GM21529 (cell line): ENCODE results near the gene PGLYRP2.

ENCODE experiments used
- ATAC-seq: cut with Tn5 transposase; IDR thresholded peaks from one replicate; pipeline ENCODE4 v1.9.1; 2021; ENCODE audit not compliant: unreplicated experiment

The PGLYRP2 gene

DNA sequence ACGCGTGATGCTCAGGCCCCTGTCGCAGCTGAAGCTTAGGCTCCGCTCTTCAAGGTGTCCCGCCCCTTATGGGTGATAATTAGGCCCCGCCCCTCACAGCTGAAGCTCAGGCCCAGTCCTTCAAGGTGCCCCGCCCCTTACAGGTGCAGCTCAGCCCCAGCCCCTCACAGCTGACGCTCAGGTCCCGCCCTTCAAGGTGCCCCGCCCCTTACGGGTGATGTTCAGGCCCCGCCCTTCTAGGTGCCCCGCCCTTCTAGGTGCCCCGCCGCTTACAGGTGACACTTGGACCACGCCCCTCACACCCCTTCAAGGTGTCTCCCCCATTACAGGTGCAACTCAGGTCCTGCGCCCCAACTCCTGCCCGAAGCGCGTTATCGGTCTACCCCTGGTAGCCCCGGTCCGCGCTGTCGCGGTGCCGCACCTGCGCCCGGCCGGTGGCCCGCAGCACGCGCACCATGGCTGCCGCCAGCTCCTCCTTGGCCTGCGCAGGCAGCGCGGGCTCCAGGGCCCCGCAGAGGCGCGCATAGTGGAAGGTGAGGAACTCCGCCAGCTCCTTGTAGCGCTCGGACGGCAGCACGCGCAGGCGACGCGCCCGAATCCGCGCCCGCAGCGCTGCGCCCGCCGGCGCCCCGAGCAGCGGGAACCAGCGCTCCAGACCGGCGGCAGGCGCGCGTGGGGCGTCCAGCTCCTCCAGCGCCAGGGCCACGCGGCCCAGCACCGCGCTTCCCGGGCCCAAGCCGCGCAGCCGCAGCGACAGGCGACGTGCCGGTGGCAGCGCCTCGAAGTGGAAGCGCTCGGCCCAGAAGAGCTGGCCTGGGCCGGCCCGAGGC is 22.2 kb downstream of the PGLYRP2 start:
- no peak for ATAC-seq

- no peak for ATAC-seq
These were observed 22.9 kb downstream of the PGLYRP2 start for GRCh38 chr19:15456441-15456840.

GRCh38 chr19:15455996-15456395 is 23.3 kb downstream of the PGLYRP2 start:
- ATAC-seq = no peak

DNA sequence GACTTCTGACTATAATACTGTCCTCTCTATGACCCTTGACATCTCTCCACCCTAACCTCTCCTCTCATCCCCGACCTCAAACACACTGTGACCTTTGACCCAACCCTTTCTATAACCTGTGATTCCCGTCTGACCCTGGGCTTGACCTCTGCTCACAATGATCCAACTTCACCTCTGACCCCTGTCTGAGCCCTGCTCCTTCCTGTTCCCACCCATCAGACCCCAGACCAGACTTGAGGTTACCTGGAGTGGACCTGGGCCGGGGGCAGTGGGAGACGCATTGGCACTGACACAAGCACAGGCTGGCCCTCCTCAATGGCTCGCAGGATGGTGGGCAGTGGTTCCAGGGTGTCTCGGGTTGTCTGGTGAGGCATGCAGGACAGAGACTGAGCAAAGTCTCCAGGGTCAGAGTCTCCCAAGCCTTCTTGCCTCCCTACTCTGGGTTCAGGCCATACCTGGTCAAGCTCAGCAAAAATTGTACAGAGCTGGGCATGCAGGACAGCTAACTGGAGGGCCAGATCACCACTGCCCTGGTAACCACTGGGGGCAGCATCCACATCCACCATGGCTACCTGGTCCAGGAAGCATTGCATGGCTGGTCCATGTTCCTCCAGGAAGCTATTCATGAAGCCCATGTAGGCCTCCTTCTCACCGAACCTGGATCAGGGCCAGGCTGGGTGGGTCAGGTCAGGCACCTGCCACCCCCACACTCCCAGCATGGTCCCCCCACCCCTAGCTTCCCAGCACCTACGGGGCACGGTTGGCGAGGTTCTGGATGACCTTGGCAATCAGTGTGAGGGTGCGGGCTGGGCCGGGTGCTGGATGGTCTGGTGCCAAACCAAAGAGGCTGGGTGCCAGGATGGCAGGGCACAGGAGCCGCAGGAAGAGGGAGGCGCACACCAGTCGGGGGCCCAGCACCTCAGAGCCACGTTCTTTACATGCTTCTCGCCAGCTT is 25.1 kb downstream of the PGLYRP2 start:
- ATAC-seq = no peak

- ATAC-seq = no peak
These were observed 26.2 kb downstream of the PGLYRP2 start for GRCh38 chr19:15453091-15453578.

- ATAC-seq = no peak
These were observed 26.9 kb downstream of the PGLYRP2 start for GRCh38 chr19:15452111-15453047.

DNA sequence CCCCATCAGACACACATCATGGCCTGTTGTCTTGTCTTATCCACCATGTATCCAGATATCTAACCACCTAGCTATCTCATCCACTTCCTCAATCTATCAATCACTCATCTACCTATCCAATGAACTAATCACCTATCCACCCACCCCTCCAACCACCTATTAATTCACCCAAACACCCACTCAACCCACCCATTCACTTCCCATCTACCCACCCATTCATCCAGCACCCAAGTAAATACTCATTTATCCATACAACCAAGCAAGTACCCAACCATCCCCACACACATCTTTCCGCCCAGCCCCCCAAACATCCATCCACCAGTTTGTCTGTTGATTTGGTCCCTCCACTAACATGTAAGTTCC is 28.8 kb downstream of the PGLYRP2 start:
- ATAC-seq = no peak

GRCh38 chr19:15449620-15450527 is 29.4 kb downstream of the PGLYRP2 start, which contains the start of gene WIZ:
Gene WIZ (minus strand): TSS chr19:15449956. CDS start chr19:15448307, 1,649 bp downstream.
- ATAC-seq = no peak

DNA sequence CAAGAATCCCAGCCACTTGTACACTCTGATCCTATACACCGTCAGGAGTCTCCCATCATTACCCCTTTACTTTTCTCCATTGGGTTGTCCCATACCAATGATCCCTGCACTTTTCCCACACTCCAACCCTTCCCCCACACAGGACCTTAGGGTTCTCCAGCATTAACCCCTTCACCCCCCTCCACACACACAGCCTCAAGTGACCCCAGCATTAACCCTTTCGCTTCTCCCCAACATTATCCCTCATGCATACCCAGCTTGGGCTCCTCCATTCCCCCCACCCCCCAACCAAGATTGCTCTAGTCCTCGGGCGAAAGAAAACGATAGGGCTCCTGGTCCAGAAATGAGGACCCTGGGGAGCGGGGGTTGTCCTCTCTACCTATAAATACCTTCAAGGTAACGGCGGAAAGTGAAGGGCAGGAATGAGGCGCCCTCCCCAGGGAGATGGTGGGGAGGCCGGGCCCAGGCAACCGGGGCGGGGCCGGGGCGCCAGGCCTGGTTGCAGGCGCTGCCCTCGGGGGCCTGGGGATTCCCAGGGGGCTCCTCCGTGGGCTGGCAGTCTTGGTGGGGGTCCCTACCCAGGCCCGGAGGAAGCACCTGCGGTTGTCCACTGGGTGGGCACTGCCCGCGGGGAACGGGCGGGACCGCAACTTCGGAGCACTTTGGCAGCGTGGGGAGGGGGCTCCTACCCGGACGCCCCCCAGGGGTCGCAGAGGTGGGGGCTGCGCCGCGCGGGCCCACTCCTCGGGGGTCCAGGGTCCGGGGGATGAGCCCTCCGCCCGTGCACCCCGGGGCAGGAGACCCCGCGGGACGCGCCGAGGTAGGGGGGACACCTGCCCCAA is 30.3 kb downstream of the PGLYRP2 start:
- no peak for ATAC-seq

GRCh38 chr19:15448044-15448777 is 31.1 kb downstream of the PGLYRP2 start:
- ATAC-seq = no peak

DNA sequence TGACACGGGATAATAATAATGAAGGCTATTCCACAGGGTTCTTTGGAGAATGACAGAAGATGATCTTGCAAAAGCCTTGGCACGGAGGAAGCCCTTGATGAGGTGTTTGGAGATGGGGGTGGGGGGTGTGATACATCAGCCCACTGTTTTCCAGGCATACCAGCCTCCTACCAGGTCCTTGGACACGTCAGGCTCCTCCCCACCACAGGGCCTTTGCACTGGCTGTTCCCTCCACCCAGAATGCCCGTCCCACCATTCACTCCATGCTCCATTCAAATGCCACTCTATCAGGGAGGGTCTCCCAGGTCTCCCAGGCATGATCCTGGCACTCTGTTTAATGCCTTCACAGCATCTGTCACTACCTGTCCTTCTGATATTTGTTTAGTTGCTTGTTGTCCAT is 32.2 kb downstream of the PGLYRP2 start:
- ATAC-seq = no peak

GRCh38 chr19:15445807-15446376 is 33.4 kb downstream of the PGLYRP2 start:
- no peak for ATAC-seq

GRCh38 chr19:15445227-15445605 is 34.1 kb downstream of the PGLYRP2 start:
- no peak for ATAC-seq

DNA sequence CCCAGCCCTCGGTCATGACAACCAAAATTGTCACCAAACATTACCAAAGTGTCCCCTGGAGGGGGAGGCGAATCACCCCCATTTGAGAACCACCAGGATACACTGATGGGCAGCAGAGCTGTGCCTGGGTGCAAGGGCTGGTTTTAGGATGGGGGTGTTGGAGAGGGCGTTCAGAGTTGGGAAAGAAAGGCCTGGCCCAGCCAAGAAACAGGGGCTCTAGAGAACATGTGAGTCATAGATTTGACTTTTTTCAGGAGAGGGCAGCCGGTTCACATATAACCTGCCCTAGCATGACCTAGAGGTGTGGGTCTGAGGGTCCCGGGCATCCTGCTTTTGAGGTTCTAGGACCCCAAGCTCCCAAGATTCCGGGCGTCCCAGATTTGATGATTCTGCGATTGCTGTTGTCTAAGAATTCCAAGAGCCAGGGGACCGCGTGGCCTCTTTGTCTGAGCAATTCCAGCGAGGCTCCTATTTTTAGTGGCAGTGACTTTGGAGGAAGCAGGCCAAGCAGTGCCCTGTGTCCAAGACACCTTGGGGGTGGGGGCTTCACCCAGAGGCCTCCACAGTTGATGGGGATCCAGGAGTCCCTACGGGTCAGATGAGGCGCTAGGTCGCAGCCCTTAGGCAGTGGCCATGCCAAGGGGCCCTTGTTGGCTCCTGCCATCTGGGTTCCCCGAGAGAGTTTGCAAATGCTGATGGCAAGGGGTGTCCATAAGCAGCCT is 34.6 kb downstream of the PGLYRP2 start:
- ATAC-seq = no peak

DNA sequence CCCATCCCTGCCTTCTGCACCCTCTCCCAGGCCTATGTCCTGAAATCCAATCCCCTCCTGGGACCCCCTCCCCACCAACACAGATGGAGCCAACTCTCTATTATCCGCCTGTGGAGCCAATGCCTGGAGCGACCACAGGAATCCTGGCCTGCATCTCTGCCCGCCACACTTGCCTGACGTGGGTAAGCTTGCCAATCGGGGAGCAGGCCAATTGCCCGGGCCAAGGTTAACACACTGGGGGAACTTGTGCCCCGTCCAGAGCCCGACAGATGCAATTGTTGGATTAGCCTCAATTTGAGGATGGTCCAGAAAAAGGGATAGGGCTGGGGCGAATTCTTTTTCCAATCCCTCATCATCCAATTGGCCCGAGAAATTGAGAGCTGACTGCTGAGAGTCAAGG is 35.5 kb downstream of the PGLYRP2 start:
- no peak for ATAC-seq

DNA sequence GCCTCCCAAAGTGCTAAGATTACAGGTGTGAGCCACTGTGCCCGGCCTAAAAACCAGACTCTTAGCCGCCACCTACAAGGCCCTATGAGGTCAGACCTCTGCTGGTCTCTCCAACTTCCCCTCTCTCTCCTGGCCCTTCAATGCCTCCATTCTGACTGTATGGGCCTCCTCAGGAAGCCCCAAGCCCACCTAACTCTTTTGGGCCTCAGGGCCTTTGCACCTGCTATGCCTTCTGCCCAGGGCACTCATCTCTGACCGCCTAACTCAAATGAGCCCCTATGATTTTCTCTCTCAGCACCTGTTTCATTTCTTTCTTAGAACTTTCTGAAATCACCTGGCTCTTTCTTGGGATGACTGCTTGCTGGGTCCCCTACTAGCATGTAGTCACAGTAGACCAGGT is 36.0 kb downstream of the PGLYRP2 start:
- no peak for ATAC-seq
